SK-N-SH (cell line): ENCODE measurements around the gene MFAP3L.

Experiments used
- CTCF ChIP-seq: fragments of 200-600 bp; sonication (generic); IDR thresholded peaks from 2 replicates; pipeline ENCODE4 v1.6.1; 2017; ENCODE audit warnings: antibody characterized with exemption, mild to moderate bottlenecking, moderate library complexity
- ELF1 ChIP-seq: IDR thresholded peaks from 2 replicates; pipeline ENCODE4 v1.4.0; 2012
- EP300 ChIP-seq, 2 experiments: IDR thresholded peaks; 2 replicates each; pipeline versions ENCODE4 v1.4.0 to v1.6.1; 2012; ENCODE audit warnings: borderline replicate concordance in 1 of 2, low read depth in 1 of 2, low read length in 1 of 2
- FOXM1 ChIP-seq: IDR thresholded peaks from 2 replicates; pipeline ENCODE4 v1.4.0; 2012; ENCODE audit warnings: low read depth, mild to moderate bottlenecking
- MEF2A ChIP-seq: IDR thresholded peaks from 2 replicates; pipeline ENCODE4 v1.4.0; 2012; ENCODE audit warnings: low read depth, borderline replicate concordance
- POLR2AphosphoS5 ChIP-seq: IDR thresholded peaks from 2 replicates; pipeline ENCODE4 v1.6.1; 2012; ENCODE audit warnings: low read depth, low read length
- RAD21 ChIP-seq: IDR thresholded peaks from 2 replicates; pipeline ENCODE4 v1.6.1; 2012; ENCODE audit warnings: mild to moderate bottlenecking, low read length
- SIN3A ChIP-seq: IDR thresholded peaks from 2 replicates; pipeline ENCODE4 v1.6.1; 2012; ENCODE audit warnings: low read depth, mild to moderate bottlenecking, low read length, moderate library complexity, borderline replicate concordance
- TF ChIP-seq, protein P1 (sequence below): IDR thresholded peaks from 2 replicates; pipeline ENCODE4 v1.6.1; 2012; ENCODE audit warnings: mild to moderate bottlenecking, low read depth, low read length, moderate library complexity

DNA sequence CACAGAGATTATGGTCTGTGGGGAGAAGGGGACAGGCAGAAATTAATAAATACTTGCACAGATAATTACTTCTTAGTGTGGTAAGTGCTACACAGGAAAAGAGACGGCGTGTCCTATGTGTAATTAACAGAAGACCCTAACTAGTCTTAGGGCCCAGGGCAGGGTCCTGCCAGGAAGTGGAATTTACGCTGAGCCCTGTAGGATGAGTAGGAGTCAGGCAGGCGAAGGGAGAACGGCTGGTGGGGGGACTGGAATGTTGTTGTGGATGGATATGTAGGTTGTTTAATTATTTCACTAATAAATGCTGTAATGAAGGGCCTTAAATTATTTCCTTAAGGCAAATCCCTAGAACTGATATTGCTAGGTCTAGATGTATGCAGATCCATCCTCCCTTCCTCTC, 26.7 kb upstream of the MFAP3L start:
- TF ChIP-seq POLR2AphosphoS5 (no peak), SIN3A (no peak), FOXM1 (no peak), EP300 (IDR thresholded peaks at IDR 0.05; ENCODE audit: borderline replicate concordance in 1 of 2, low read depth in 1 of 2, low read length in 1 of 2) (no peak), RAD21 (no peak), MEF2A (no peak), CTCF (no peak), ELF1 (no peak)
- TF ChIP-seq, protein P1, sequence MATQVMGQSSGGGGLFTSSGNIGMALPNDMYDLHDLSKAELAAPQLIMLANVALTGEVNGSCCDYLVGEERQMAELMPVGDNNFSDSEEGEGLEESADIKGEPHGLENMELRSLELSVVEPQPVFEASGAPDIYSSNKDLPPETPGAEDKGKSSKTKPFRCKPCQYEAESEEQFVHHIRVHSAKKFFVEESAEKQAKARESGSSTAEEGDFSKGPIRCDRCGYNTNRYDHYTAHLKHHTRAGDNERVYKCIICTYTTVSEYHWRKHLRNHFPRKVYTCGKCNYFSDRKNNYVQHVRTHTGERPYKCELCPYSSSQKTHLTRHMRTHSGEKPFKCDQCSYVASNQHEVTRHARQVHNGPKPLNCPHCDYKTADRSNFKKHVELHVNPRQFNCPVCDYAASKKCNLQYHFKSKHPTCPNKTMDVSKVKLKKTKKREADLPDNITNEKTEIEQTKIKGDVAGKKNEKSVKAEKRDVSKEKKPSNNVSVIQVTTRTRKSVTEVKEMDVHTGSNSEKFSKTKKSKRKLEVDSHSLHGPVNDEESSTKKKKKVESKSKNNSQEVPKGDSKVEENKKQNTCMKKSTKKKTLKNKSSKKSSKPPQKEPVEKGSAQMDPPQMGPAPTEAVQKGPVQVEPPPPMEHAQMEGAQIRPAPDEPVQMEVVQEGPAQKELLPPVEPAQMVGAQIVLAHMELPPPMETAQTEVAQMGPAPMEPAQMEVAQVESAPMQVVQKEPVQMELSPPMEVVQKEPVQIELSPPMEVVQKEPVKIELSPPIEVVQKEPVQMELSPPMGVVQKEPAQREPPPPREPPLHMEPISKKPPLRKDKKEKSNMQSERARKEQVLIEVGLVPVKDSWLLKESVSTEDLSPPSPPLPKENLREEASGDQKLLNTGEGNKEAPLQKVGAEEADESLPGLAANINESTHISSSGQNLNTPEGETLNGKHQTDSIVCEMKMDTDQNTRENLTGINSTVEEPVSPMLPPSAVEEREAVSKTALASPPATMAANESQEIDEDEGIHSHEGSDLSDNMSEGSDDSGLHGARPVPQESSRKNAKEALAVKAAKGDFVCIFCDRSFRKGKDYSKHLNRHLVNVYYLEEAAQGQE = no peak
